Thyroid gland (tissue), 4 donors: ENCODE results near the gene MAGI1. TPM values are rescaled to one million over a fixed set of nuclear protein-coding genes. Genes with fewer than 3 reads are reported as not detected.
"Not testable (repeated sequence)": the region's sequence is repeated elsewhere in the genome, so short reads cannot be mapped to it uniquely, and the experiment has no call there.

Source experiments
- DNase-seq, 2 donors: peaks; one replicate each; pipeline ENCODE4 v3.0.0-alpha.2; 2019
- H3K27ac ChIP-seq, 3 donors: fragments of 200-600 bp; sonication (generic); 1 replicate in 2 of 3; 2 replicates in 1 of 3; pipeline ENCODE4 v1.5.1; 2016 to 2019; ENCODE audit warnings: mild to moderate bottlenecking in 1 of 3, moderate library complexity in 1 of 3
- H3K27me3 ChIP-seq: fragments of 200-600 bp; sonication (generic); one replicate; pipeline ENCODE4 v1.5.1; 2019
- H3K36me3 ChIP-seq, 2 donors: fragments of 200-600 bp; sonication (generic); one replicate each; pipeline ENCODE4 v1.5.1; 2016 to 2019
- H3K4me1 ChIP-seq, 2 donors: fragments of 200-600 bp; sonication (generic); one replicate each; pipeline ENCODE4 v1.5.1; 2017 to 2019
- H3K4me3 ChIP-seq, 3 donors: fragments of 200-600 bp; sonication (generic); replicated peaks in 1 of 3; 1 replicate in 2 of 3; 2 replicates in 1 of 3; pipeline ENCODE4 v1.5.1; 2016; ENCODE audit warnings: mild to moderate bottlenecking in 1 of 3
- H3K9me3 ChIP-seq: fragments of 200-600 bp; sonication (generic); one replicate; pipeline ENCODE4 v1.5.1; 2017
- POLR2A ChIP-seq, 2 donors: fragments of 450-650 bp; IDR thresholded peaks; one replicate each; pipeline ENCODE4 v1.6.1; 2017; ENCODE audit warnings: antibody characterized with exemption in 2 of 2, mild to moderate bottlenecking in 2 of 2, moderate library complexity in 1 of 2
- WGBS, 2 donors: methylation state at CpG; one replicate each; pipeline ENCODE4 v1.1.5; 2017; 5-methylcytosine and 5-hydroxymethylcytosine counted together
- intact Hi-C: fragments of 100-400 bp; cut with DNase I; formaldehyde crosslinking; loops from one replicate; pipeline ENCODE4 v1.15.1; 2023
- total RNA-seq, 4 donors: library from RNA; depleted of rRNA; stranded (reverse); fragments of >200 nt; gene quantifications; one replicate each; pipeline ENCODE4 v1.2.3, GENCODE V29; 2016
- TF ChIP-seq, protein P1 (sequence below), 6 experiments: fragments of 200-600 bp in 3 of 6; fragments of 450-650 bp in 3 of 6; sonication (generic) in 3 of 6; IDR thresholded peaks; one replicate each; pipeline ENCODE4 v1.5.1; 2016 to 2019; ENCODE audit warnings: antibody characterized with exemption in 6 of 6, mild to moderate bottlenecking in 2 of 6, inconsistent platforms in 1 of 6, moderate library complexity in 1 of 6

The MAGI1 gene
- total RNA-seq, 4 donors from 2014 or later = 60.5 to 123 (median 87.5) TPM

DNA sequence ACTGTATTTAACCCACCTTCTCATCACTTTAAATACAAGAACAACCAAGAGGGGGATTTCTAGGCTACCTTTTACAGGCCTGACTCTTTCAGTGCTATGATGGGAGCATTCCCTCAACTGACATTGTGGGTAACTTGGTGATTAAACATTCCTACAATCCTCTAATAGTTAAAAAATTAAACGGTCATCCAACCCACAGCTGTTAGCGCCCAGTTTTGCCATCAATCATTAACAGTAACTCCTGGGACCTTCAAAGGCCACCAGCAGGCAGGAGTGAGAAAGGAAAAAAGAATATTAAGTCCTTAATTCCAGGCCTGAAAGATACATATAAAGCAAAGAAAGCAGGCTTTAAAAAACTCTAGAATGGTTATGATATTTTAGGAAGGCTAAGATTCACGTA, 512.1 kb downstream of the MAGI1 start:
- Histone ChIP-seq H3K36me3 (no peaks in the 10 kb centered on the region), H3K4me3 (no peak overlapping the region), H3K27ac (no peak overlapping the region), H3K27me3 (no peaks in the 10 kb centered on the region), H3K9me3 (no peaks in the 10 kb centered on the region), H3K4me1 (peaks cover 0 to 4% of the 10 kb centered on the region in 2 donors)
- no peak for DNase-seq
- TF ChIP-seq, protein P1, sequence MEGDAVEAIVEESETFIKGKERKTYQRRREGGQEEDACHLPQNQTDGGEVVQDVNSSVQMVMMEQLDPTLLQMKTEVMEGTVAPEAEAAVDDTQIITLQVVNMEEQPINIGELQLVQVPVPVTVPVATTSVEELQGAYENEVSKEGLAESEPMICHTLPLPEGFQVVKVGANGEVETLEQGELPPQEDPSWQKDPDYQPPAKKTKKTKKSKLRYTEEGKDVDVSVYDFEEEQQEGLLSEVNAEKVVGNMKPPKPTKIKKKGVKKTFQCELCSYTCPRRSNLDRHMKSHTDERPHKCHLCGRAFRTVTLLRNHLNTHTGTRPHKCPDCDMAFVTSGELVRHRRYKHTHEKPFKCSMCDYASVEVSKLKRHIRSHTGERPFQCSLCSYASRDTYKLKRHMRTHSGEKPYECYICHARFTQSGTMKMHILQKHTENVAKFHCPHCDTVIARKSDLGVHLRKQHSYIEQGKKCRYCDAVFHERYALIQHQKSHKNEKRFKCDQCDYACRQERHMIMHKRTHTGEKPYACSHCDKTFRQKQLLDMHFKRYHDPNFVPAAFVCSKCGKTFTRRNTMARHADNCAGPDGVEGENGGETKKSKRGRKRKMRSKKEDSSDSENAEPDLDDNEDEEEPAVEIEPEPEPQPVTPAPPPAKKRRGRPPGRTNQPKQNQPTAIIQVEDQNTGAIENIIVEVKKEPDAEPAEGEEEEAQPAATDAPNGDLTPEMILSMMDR (IDR thresholded peaks at IDR 0.05) = no peak
- TF ChIP-seq POLR2A (IDR thresholded peaks at IDR 0.05) = no peak
- 89 to 90% methylated on average over 3 of the region's 3 CpGs for WGBS, 2 donors
- intact Hi-C loops = no loop called here

DNA sequence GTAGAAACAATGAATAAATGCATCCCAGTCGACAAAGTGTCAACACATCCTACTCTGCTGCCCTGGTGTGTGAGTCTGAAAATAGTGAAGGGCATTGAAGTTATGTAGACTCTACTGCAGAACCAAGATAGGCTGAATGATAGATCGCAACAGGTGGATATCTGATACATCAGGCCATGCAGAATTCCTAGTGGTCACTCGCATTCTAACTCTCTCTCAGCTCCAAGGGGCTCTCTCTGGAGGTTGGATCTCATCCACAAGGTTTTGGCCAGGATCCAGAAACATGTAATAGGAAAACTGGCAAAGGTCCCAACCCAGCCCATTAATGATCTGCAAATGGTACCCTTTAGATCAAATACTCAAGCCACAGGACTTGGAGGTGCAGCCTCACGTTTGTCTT, 514.1 kb downstream of the MAGI1 start:
- WGBS, 2 donors = 86 to 88% methylated on average over 4 of the region's 4 CpGs
- Histone ChIP-seq H3K4me3 (no peak overlapping the region), H3K27me3 (no peaks in the 10 kb centered on the region), H3K4me1 (peaks cover 0 to 4% of the 10 kb centered on the region in 2 donors), H3K36me3 (no peaks in the 10 kb centered on the region), H3K9me3 (no peaks in the 10 kb centered on the region), H3K27ac (no peak overlapping the region)
- DNase-seq = no peak
- intact Hi-C loops = no loop called here
- TF ChIP-seq, protein P1 (IDR thresholded peaks at IDR 0.05) = no peak

DNA sequence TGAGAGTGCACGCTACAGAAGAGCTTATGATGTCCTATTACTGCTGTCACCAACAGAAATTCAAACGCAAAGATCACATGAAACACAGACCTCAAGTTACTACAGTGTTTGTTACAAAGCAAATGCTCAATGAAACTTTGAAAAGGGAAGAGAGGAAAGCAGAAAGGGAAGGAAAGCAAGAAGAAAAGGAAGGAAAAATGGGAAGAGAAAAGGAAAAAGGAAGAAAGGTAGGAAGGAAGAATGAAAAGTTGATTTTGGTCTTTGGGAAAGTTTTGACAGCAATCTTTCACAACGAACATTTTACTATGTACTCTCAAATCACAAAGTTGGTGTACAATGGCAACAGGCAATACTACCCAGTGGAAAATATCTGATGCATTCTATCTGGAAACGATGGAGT, 514.8 kb downstream of the MAGI1 start:
- H3K36me3 ChIP-seq = no peaks in the 10 kb centered on the region
- intact Hi-C loops = no loop called here
- no peak for TF ChIP-seq POLR2A (IDR thresholded peaks at IDR 0.05)
- TF ChIP-seq, protein P1 (IDR thresholded peaks at IDR 0.05) = no peak
- DNase-seq = no peak
- H3K4me1 ChIP-seq = peaks cover 0 to 4% of the 10 kb centered on the region in 2 donors
- H3K4me3 ChIP-seq = no peak overlapping the region
- no peaks in the 10 kb centered on the region for H3K9me3 ChIP-seq
- WGBS, 2 donors = 60 to 67% methylated on average over 4 of the region's 4 CpGs
- no peak overlapping the region for H3K27ac ChIP-seq
- no peaks in the 10 kb centered on the region for H3K27me3 ChIP-seq

DNA sequence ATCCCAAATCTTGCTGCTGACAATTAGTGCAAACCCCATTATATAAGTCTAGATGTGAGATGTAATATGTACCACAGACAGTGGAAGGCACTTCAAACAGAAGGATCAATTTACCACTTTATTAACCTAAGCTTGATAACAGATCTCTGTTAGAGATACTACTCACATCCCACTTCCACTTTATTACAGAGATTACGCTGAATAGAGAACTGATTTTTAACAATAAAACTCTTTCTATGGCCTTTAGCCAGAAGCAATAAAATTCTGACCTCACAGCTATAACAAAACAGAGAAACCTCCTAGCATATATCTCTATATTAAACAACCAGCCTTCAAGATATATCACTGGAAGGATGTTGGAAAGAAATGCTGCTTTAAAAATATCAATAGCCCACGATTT, 517.7 kb downstream of the MAGI1 start:
- 90 to 96% methylated on average over 2 of the region's 2 CpGs for WGBS, 2 donors
- TF ChIP-seq POLR2A (IDR thresholded peaks at IDR 0.05) = no peak
- TF ChIP-seq, protein P1 (IDR thresholded peaks at IDR 0.05) = no peak
- DNase-seq = no peak
- H3K9me3 ChIP-seq = no peaks in the 10 kb centered on the region
- H3K36me3 ChIP-seq = no peaks in the 10 kb centered on the region
- no peak overlapping the region for H3K27ac ChIP-seq
- H3K27me3 ChIP-seq = no peaks in the 10 kb centered on the region
- intact Hi-C loops = no loop called here
- no peak overlapping the region for H3K4me3 ChIP-seq
- H3K4me1 ChIP-seq = peaks cover 0 to 4% of the 10 kb centered on the region in 2 donors

DNA sequence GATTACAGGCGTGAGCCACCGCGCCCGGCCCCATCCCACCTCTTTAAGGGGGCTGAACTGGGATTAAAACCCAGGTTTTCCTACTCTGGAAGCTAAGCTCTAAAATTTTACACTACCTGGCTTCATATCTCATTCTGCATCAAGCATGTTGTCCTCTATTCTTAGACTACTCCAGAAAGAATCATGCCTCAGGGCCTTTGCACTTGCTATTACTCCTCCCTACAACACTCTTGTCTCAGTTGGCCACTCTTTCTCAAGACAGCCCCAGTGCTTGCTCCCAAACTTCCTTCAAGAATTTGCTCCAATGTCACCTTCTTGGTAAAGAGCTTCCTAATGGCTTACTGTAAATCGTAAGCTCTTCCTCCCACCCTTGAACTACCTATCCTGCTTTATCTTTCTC, 521.7 kb downstream of the MAGI1 start:
- Histone ChIP-seq H3K4me1 (no peaks in the 10 kb centered on the region), H3K36me3 (no peaks in the 10 kb centered on the region), H3K27me3 (no peaks in the 10 kb centered on the region), H3K4me3 (no peak overlapping the region), H3K27ac (no peak overlapping the region), H3K9me3 (no peaks in the 10 kb centered on the region)
- 98 to 100% methylated on average over 5 of the region's 5 CpGs for whole genome bisulfite sequencing, 2 donors
- intact Hi-C loops = no loop called here
- no peak for DNase-seq
- TF ChIP-seq, protein P1 (IDR thresholded peaks at IDR 0.05) = no peak
- no peak for TF ChIP-seq POLR2A (IDR thresholded peaks at IDR 0.05)

DNA sequence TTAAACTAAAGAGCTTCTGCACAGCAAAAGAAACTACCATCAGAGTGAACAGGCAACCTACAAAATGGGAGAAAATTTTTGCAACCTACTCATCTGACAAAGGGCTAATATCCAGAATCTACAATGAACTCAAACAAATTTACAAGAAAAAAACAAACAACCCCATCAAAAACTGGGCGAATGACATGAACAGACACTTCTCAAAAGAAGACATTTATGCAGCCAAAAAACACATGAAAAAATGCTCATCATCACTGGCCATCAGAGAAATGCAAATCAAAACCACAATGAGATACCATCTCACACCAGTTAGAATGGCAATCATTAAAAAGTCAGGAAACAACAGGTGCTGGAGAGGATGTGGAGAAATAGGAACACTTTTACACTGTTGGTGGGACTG, 524.4 kb downstream of the MAGI1 start:
- DNase-seq, H3K27ac ChIP-seq, H3K27me3 ChIP-seq, intact Hi-C loops, H3K9me3 ChIP-seq, H3K4me3 ChIP-seq, H3K4me1 ChIP-seq, H3K36me3 ChIP-seq: not testable (repeated sequence)
- 93 to 100% methylated on average over 1 of the region's 1 CpG for whole genome bisulfite sequencing, 2 donors

DNA sequence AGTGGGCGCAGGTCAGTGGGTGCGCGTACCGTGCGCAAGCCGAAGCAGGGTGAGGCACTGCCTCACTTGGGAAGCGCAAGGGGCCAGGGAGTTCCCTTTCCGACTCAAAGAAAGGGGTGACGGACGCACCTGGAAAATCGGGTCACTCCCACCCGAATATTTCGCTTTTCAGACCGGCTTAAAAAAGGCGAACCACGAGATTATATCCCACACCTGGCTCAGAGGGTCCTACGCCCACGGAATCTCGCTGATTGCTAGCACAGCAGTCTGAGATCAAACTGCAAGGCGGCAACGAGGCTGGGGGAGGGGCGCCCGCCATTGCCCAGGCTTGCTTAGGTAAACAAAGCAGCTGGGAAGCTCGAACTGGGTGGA, 529.3 kb downstream of the MAGI1 start:
- H3K27ac ChIP-seq, H3K4me1 ChIP-seq, H3K9me3 ChIP-seq, intact Hi-C loops, H3K4me3 ChIP-seq, H3K27me3 ChIP-seq, H3K36me3 ChIP-seq, DNase-seq: not testable (repeated sequence)
- 74 to 86% methylated on average over 18 to 19 of the region's 24 CpGs for WGBS, 2 donors
